ENCODE data around the gene IL18.
"Not testable (repeated sequence)": the region's sequence is repeated elsewhere in the genome, so short reads cannot be mapped to it uniquely, and the experiment has no call there.

IL18 gene

GRCh38 chr11:112167145-112167544 is 3.3 kb upstream of the IL18 start, which contains the start of gene TEX12:
TEX12 (plus strand) TSS chr11:112167372; CDS start chr11:112169269, 1,897 bp downstream.
- H3K27me3 ChIP-seq (ENCODE audit: low read depth, low read length) = no peaks in the 10 kb centered on the region
- no peaks in the 10 kb centered on the region for H3K9me3 ChIP-seq (ENCODE audit: control insufficient read depth in 1 of 2, low read length in 2 of 2)
- no peak within 1 kb of the TSS for H3K27ac ChIP-seq (ENCODE audit: low read length)
- no peak within 1 kb of the TSS for H3K4me3 ChIP-seq (ENCODE audit: low read depth in 1 of 2, low read length in 2 of 2)
- peaks cover 0 to 4% of the 10 kb centered on the region in 2 donors for H3K4me1 ChIP-seq (ENCODE audit: control insufficient read depth in 1 of 2, insufficient read depth in 2 of 2, low read length in 2 of 2)
- no peaks in the 10 kb centered on the region for H3K36me3 ChIP-seq (ENCODE audit: control insufficient read depth in 1 of 2, insufficient read depth in 2 of 2, low read length in 2 of 2)

GRCh38 chr11:112166562-112166961 is 2.7 kb upstream of the IL18 start:
- H3K4me3 ChIP-seq (ENCODE audit: low read depth in 1 of 2, low read length in 2 of 2) = no peak overlapping the region
- H3K36me3 ChIP-seq (ENCODE audit: control insufficient read depth in 1 of 2, insufficient read depth in 2 of 2, low read length in 2 of 2) = no peaks in the 10 kb centered on the region
- H3K27me3 ChIP-seq (ENCODE audit: low read depth, low read length) = no peaks in the 10 kb centered on the region
- no peaks in the 10 kb centered on the region for H3K9me3 ChIP-seq (ENCODE audit: control insufficient read depth in 1 of 2, low read length in 2 of 2)
- H3K27ac ChIP-seq (ENCODE audit: low read length) = no peak overlapping the region
- H3K4me1 ChIP-seq (ENCODE audit: control insufficient read depth in 1 of 2, insufficient read depth in 2 of 2, low read length in 2 of 2) = peaks cover 0 to 4% of the 10 kb centered on the region in 2 donors

GRCh38 chr11:112165049-112165448 is 1.2 kb upstream of the IL18 start:
- no peak overlapping the region for H3K27ac ChIP-seq (ENCODE audit: low read length)
- H3K4me3 ChIP-seq (ENCODE audit: low read depth in 1 of 2, low read length in 2 of 2) = no peak overlapping the region
- no peaks in the 10 kb centered on the region for H3K27me3 ChIP-seq (ENCODE audit: low read depth, low read length)
- no peaks in the 10 kb centered on the region for H3K36me3 ChIP-seq (ENCODE audit: control insufficient read depth in 1 of 2, insufficient read depth in 2 of 2, low read length in 2 of 2)
- no peaks in the 10 kb centered on the region for H3K9me3 ChIP-seq (ENCODE audit: control insufficient read depth in 1 of 2, low read length in 2 of 2)
- H3K4me1 ChIP-seq (ENCODE audit: control insufficient read depth in 1 of 2, insufficient read depth in 2 of 2, low read length in 2 of 2) = peaks cover 0 to 4% of the 10 kb centered on the region in 2 donors

- Histone ChIP-seq H3K27me3 (ENCODE audit: low read depth, low read length) (no peaks in the 10 kb centered on the region), H3K4me3 (ENCODE audit: low read depth in 1 of 2, low read length in 2 of 2) (peak overlapping the region in 1 of 2 donors; percentile 18), H3K9me3 (ENCODE audit: control insufficient read depth in 1 of 2, low read length in 2 of 2) (no peaks in the 10 kb centered on the region), H3K36me3 (ENCODE audit: control insufficient read depth in 1 of 2, insufficient read depth in 2 of 2, low read length in 2 of 2) (no peaks in the 10 kb centered on the region), H3K27ac (ENCODE audit: low read length) (no peak overlapping the region), H3K4me1 (ENCODE audit: control insufficient read depth in 1 of 2, insufficient read depth in 2 of 2, low read length in 2 of 2) (peaks cover 0 to 4% of the 10 kb centered on the region in 2 donors)
These were observed 940 bp downstream of the IL18 start for GRCh38 chr11:112162761-112163546.

GRCh38 chr11:112162200-112162599 is 1.7 kb downstream of the IL18 start:
- not testable (repeated sequence) for H3K36me3 ChIP-seq (ENCODE audit: control insufficient read depth in 1 of 2, insufficient read depth in 2 of 2, low read length in 2 of 2); H3K27me3 ChIP-seq (ENCODE audit: low read depth, low read length); H3K9me3 ChIP-seq (ENCODE audit: control insufficient read depth in 1 of 2, low read length in 2 of 2); H3K4me1 ChIP-seq (ENCODE audit: control insufficient read depth in 1 of 2, insufficient read depth in 2 of 2, low read length in 2 of 2); H3K4me3 ChIP-seq (ENCODE audit: low read depth in 1 of 2, low read length in 2 of 2); H3K27ac ChIP-seq (ENCODE audit: low read length)

DNA sequence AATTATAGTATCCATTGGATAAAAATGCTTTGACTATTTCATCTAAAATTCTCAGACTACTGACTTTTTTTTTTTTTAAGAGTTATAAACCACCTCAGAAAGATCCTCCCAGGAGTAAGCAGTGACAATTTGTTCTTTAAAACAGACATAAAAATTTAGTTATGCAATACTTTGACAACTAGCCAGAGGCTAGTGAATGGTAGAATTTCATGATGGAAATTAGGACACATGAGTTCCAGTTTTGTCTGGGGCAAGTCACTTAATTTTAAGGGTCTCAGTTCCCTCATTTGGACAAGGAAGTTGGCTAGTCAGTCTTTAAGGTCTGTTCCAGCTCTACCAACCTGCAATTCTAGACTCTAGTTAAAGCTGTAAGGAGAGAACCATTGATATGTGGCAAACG is 2.9 kb downstream of the IL18 start:
- H3K4me3 ChIP-seq (ENCODE audit: low read depth in 1 of 2, low read length in 2 of 2) = no peak overlapping the region
- H3K9me3 ChIP-seq (ENCODE audit: control insufficient read depth in 1 of 2, low read length in 2 of 2) = no peaks in the 10 kb centered on the region
- no peak overlapping the region for H3K27ac ChIP-seq (ENCODE audit: low read length)
- H3K27me3 ChIP-seq (ENCODE audit: low read depth, low read length) = no peaks in the 10 kb centered on the region
- peaks cover 0 to 10% of the 10 kb centered on the region in 2 donors for H3K4me1 ChIP-seq (ENCODE audit: control insufficient read depth in 1 of 2, insufficient read depth in 2 of 2, low read length in 2 of 2)
- H3K36me3 ChIP-seq (ENCODE audit: control insufficient read depth in 1 of 2, insufficient read depth in 2 of 2, low read length in 2 of 2) = no peaks in the 10 kb centered on the region

GRCh38 chr11:112160091-112160848 is 3.6 kb downstream of the IL18 start:
- Histone ChIP-seq H3K4me1 (ENCODE audit: control insufficient read depth in 1 of 2, insufficient read depth in 2 of 2, low read length in 2 of 2) (peaks cover 0 to 10% of the 10 kb centered on the region in 2 donors), H3K4me3 (ENCODE audit: low read depth in 1 of 2, low read length in 2 of 2) (no peak overlapping the region), H3K36me3 (ENCODE audit: control insufficient read depth in 1 of 2, insufficient read depth in 2 of 2, low read length in 2 of 2) (no peaks in the 10 kb centered on the region), H3K9me3 (ENCODE audit: control insufficient read depth in 1 of 2, low read length in 2 of 2) (no peaks in the 10 kb centered on the region), H3K27ac (ENCODE audit: low read length) (peak overlapping the region; percentile 27), H3K27me3 (ENCODE audit: low read depth, low read length) (no peaks in the 10 kb centered on the region)

- no peaks in the 10 kb centered on the region for H3K36me3 ChIP-seq (ENCODE audit: control insufficient read depth in 1 of 2, insufficient read depth in 2 of 2, low read length in 2 of 2)
- no peaks in the 10 kb centered on the region for H3K9me3 ChIP-seq (ENCODE audit: control insufficient read depth in 1 of 2, low read length in 2 of 2)
- H3K27ac ChIP-seq (ENCODE audit: low read length) = peak overlapping the region; percentile 27
- H3K27me3 ChIP-seq (ENCODE audit: low read depth, low read length) = no peaks in the 10 kb centered on the region
- H3K4me1 ChIP-seq (ENCODE audit: control insufficient read depth in 1 of 2, insufficient read depth in 2 of 2, low read length in 2 of 2) = peaks cover 0 to 10% of the 10 kb centered on the region in 2 donors
- H3K4me3 ChIP-seq (ENCODE audit: low read depth in 1 of 2, low read length in 2 of 2) = no peak overlapping the region
These were observed 4.5 kb downstream of the IL18 start for GRCh38 chr11:112159098-112160065.

DNA sequence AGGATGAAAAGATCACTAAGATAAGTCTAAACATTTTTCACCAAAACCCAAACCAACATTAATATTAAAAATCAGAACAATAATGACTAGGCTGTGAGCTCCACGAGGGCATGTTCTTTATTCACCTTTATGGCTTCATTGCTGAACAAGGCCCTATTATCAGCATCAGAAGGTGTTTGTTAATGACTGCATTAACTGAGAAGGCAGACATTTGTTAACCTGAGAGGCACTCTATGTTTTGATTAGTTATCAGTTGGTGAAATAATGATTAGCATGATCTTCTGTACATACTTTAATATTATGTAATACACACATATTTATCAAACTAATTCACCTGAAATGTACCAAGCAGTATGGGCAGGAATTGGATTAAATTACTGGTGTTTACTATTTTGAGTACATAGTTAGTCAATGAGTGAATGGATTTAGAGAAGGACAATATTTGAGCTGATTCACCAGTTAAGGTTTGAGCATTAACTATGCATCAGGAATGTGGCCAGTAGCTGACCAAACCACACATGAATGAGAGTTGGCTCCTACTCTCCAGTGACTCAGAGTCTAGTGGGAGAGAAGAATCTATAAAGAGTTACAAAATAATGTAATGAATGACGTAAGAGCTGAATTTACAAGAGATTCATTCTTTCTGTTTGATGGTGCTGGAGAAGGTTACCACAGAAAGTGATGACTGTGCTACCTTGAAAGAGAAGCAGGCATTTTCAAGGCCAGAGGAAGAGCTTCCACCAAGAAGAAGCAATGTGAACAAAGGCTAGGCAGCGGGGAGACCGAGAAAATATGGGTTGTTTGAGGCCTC is 6.7 kb downstream of the IL18 start:
- Histone ChIP-seq H3K4me3 (ENCODE audit: low read depth in 1 of 2, low read length in 2 of 2) (no peak overlapping the region), H3K27me3 (ENCODE audit: low read depth, low read length) (no peaks in the 10 kb centered on the region), H3K9me3 (ENCODE audit: control insufficient read depth in 1 of 2, low read length in 2 of 2) (no peaks in the 10 kb centered on the region), H3K4me1 (ENCODE audit: control insufficient read depth in 1 of 2, insufficient read depth in 2 of 2, low read length in 2 of 2) (peaks cover 0 to 6% of the 10 kb centered on the region in 2 donors), H3K36me3 (ENCODE audit: control insufficient read depth in 1 of 2, insufficient read depth in 2 of 2, low read length in 2 of 2) (peaks cover 0 to 4% of the 10 kb centered on the region in 2 donors), H3K27ac (ENCODE audit: low read length) (no peak overlapping the region)

GRCh38 chr11:112156153-112156955 is 7.5 kb downstream of the IL18 start:
- H3K36me3 ChIP-seq (ENCODE audit: control insufficient read depth in 1 of 2, insufficient read depth in 2 of 2, low read length in 2 of 2) = peaks cover 0 to 4% of the 10 kb centered on the region in 2 donors
- H3K4me3 ChIP-seq (ENCODE audit: low read depth in 1 of 2, low read length in 2 of 2) = no peak overlapping the region
- H3K27ac ChIP-seq (ENCODE audit: low read length) = no peak overlapping the region
- H3K9me3 ChIP-seq (ENCODE audit: control insufficient read depth in 1 of 2, low read length in 2 of 2) = no peaks in the 10 kb centered on the region
- no peaks in the 10 kb centered on the region for H3K27me3 ChIP-seq (ENCODE audit: low read depth, low read length)
- peaks cover 0 to 6% of the 10 kb centered on the region in 2 donors for H3K4me1 ChIP-seq (ENCODE audit: control insufficient read depth in 1 of 2, insufficient read depth in 2 of 2, low read length in 2 of 2)
